GM10248 (cell line): Measurements from ENCODE around the gene FADS2.

Source experiments
- CTCF ChIA-PET: fragments of 300-600 bp; sonication (Branson Sonifier 250); formaldehyde crosslinking; extraction: SDS; loops from one replicate; lab custom pipeline; 2021; ENCODE audit warnings: antibody characterized with exemption; lab: Yijun Ruan, JAX
- POLR2A ChIA-PET: fragments of 350-650 bp; sonication (Branson Sonifier 250); formaldehyde crosslinking; extraction: SDS; loops from one replicate; lab custom pipeline; 2020; ENCODE audit warnings: antibody characterized with exemption; lab: Yijun Ruan, JAX
- DNase-seq: peaks from one replicate; pipeline ENCODE4 v3.0.0; 2012; ENCODE audit errors: extremely low spot score
- CTCF ChIP-seq: IDR thresholded peaks from 2 replicates; pipeline ENCODE4 v1.5.1; 2012; ENCODE audit warnings: mild to moderate bottlenecking, low read depth; ENCODE audit errors: extremely low read depth, missing control alignments, control extremely low read depth

Gene FADS2

GRCh38 chr11:61914471-61915171 is 86.5 kb downstream of the FADS2 start:
- no peak for DNase-seq
- no peak for TF ChIP-seq CTCF
- CTCF ChIA-PET: interaction anchor here (1.4 to 3.9 kb wide), 4 partner anchors 16 to 193 kb away, joined by 3 to 26 read pairs (median 10); no protein-coding TSS in a partner anchor
- POLR2A ChIA-PET: interaction anchor here (0.5 kb wide), 1 partner anchor 886 kb away, joined by 3 read pairs; no protein-coding TSS in a partner anchor

GRCh38 chr11:61916737-61917333 is 88.7 kb downstream of the FADS2 start:
- CTCF ChIA-PET: interaction anchor here (1.3 to 3.9 kb wide), 2 partner anchors 18 to 165 kb away, joined by 3 to 26 read pairs; no protein-coding TSS in a partner anchor
- DNase-seq: no peak
- no peak for TF ChIP-seq CTCF
- POLR2A ChIA-PET: no interaction called here
